Cardiac muscle cell (in vitro differentiated cells and primary cell): ENCODE results near the gene ZFAND3. TPM values are rescaled to one million over a fixed set of nuclear protein-coding genes. Genes with fewer than 3 reads are reported as not detected.

Source experiments
- DNase-seq, 2 donors: peaks; one replicate each; pipeline versions ENCODE4 v3.0.0 to v3.0.0-alpha.2; 2010 to 2017; ENCODE audit warnings: low read depth in 1 of 2, low spot score in 1 of 2
- H3K27ac ChIP-seq: fragments of 200-600 bp; sonication (generic); 2 replicates; pipeline ENCODE4 v1.5.1; 2016
- H3K27me3 ChIP-seq: fragments of 200-600 bp; sonication (generic); 2 replicates; pipeline ENCODE4 v1.6.0; 2016; ENCODE audit warnings: control low read depth
- H3K36me3 ChIP-seq: fragments of 200-600 bp; sonication (generic); 2 replicates; pipeline ENCODE4 v1.5.1; 2016; ENCODE audit warnings: control low read depth
- H3K4me1 ChIP-seq: fragments of 200-600 bp; sonication (generic); 2 replicates; pipeline ENCODE4 v1.8.1; 2017; ENCODE audit warnings: low read depth, mild to moderate bottlenecking, mixed run types
- H3K4me3 ChIP-seq: fragments of 200-600 bp; sonication (generic); 2 replicates; pipeline ENCODE4 v1.5.1; 2016; ENCODE audit warnings: mild to moderate bottlenecking
- H3K9me3 ChIP-seq: fragments of 200-600 bp; sonication (generic); 2 replicates; pipeline ENCODE4 v1.5.1; 2017; ENCODE audit warnings: low read depth, mild to moderate bottlenecking, control low read depth
- CTCF ChIP-seq: IDR thresholded peaks from 2 replicates; pipeline ENCODE4 v1.5.1; 2012; ENCODE audit warnings: low read depth, mild to moderate bottlenecking, low read length
- polyA plus RNA-seq: library from polyadenylated mRNA; unstranded; fragments of >200 nt; fragmentation: Nextera tagmentation; extraction: Ambion mirVana; gene quantifications from 2 replicates; pipeline ENCODE4 v1.2.1, GENCODE V29; 2016
- total RNA-seq: library from RNA; depleted of rRNA; stranded (reverse); fragments of >200 nt; gene quantifications from 2 replicates; pipeline ENCODE4 v1.2.3, GENCODE V29; 2016

ZFAND3 gene
- total and polyA plus RNA-seq, 2 experiments from 2014 or later: 49.9 to 68.0 TPM

- H3K36me3 ChIP-seq: no peaks in the 10 kb centered on the region
- no peaks in the 10 kb centered on the region for H3K9me3 ChIP-seq
- DNase-seq: no peak
- H3K4me1 ChIP-seq: peaks cover 22% of the 10 kb centered on the region
- TF ChIP-seq CTCF: no peak
- no peak overlapping the region for H3K4me3 ChIP-seq
- H3K27me3 ChIP-seq: no peaks in the 10 kb centered on the region
- H3K27ac ChIP-seq: no peak overlapping the region
These were observed 48.4 kb downstream of the ZFAND3 start for GRCh38 chr6:37867756-37868446.

- Histone ChIP-seq H3K4me1 (peaks cover 22% of the 10 kb centered on the region), H3K27me3 (no peaks in the 10 kb centered on the region), H3K27ac (no peak overlapping the region), H3K36me3 (no peaks in the 10 kb centered on the region), H3K4me3 (no peak overlapping the region), H3K9me3 (no peaks in the 10 kb centered on the region)
- DNase-seq: peak in 1 of 2 donors; percentile 76
- no peak for TF ChIP-seq CTCF
These were observed 48.9 kb downstream of the ZFAND3 start for GRCh38 chr6:37868447-37868825.

- H3K4me1 ChIP-seq: peaks cover 16% of the 10 kb centered on the region
- no peak overlapping the region for H3K4me3 ChIP-seq
- TF ChIP-seq CTCF: no peak
- H3K9me3 ChIP-seq: no peaks in the 10 kb centered on the region
- DNase-seq: no peak
- H3K36me3 ChIP-seq: no peaks in the 10 kb centered on the region
- no peak overlapping the region for H3K27ac ChIP-seq
- no peaks in the 10 kb centered on the region for H3K27me3 ChIP-seq
These were observed 52.3 kb downstream of the ZFAND3 start for GRCh38 chr6:37871616-37872372.

- Histone ChIP-seq H3K27ac (no peak overlapping the region), H3K27me3 (no peaks in the 10 kb centered on the region), H3K9me3 (no peaks in the 10 kb centered on the region), H3K4me3 (no peak overlapping the region), H3K4me1 (peaks cover 14% of the 10 kb centered on the region), H3K36me3 (no peaks in the 10 kb centered on the region)
- TF ChIP-seq CTCF: no peak
- DNase-seq: no peak
These were observed 52.8 kb downstream of the ZFAND3 start for GRCh38 chr6:37872373-37872745.

GRCh38 chr6:37874726-37875125 is 55.2 kb downstream of the ZFAND3 start:
- TF ChIP-seq CTCF: no peak
- H3K27ac ChIP-seq: no peak overlapping the region
- H3K4me3 ChIP-seq: no peak overlapping the region
- H3K36me3 ChIP-seq: no peaks in the 10 kb centered on the region
- H3K27me3 ChIP-seq: no peaks in the 10 kb centered on the region
- no peak for DNase-seq
- H3K9me3 ChIP-seq: no peaks in the 10 kb centered on the region
- peaks cover 7% of the 10 kb centered on the region for H3K4me1 ChIP-seq
